Neural progenitor cell (in vitro differentiated cells): ENCODE data around the gene SNX32. TPM values are rescaled to one million over a fixed set of nuclear protein-coding genes. Genes with fewer than 3 reads are reported as not detected.
A peak's percentile ranks its signal among the peaks of the same experiment; 100 is the strongest.

Experiments used
- DNase-seq: peaks from one replicate; pipeline ENCODE4 v3.0.0-alpha.2; 2016; ENCODE audit warnings: low spot score
- H2AFZ ChIP-seq: fragments of 200-600 bp; sonication (generic); replicated peaks from 2 replicates; pipeline ENCODE4 v1.6.1; 2016; ENCODE audit warnings: antibody characterized with exemption
- H3F3A ChIP-seq: fragments of 200-600 bp; sonication (generic); 2 replicates; pipeline ENCODE4 v1.6.1; 2016; ENCODE audit warnings: antibody characterized with exemption, low read depth
- H3K27ac ChIP-seq: fragments of 200-600 bp; sonication (generic); 2 replicates; pipeline ENCODE4 v1.5.1; 2016; ENCODE audit warnings: mild to moderate bottlenecking
- H3K27me3 ChIP-seq: fragments of 200-600 bp; sonication (generic); 2 replicates; pipeline ENCODE4 v1.6.1; 2016; ENCODE audit warnings: mild to moderate bottlenecking, moderate library complexity
- H3K36me3 ChIP-seq: fragments of 200-600 bp; sonication (generic); 2 replicates; pipeline ENCODE4 v1.5.1; 2016
- H3K4me1 ChIP-seq: fragments of 200-600 bp; sonication (generic); 2 replicates; pipeline ENCODE4 v1.6.1; 2016; ENCODE audit warnings: mixed run types
- H3K4me2 ChIP-seq: fragments of 200-600 bp; sonication (generic); 2 replicates; pipeline ENCODE4 v1.6.1; 2016
- H3K4me3 ChIP-seq: fragments of 200-600 bp; sonication (generic); 2 replicates; pipeline ENCODE4 v1.5.1; 2016
- H3K79me2 ChIP-seq: fragments of 200-600 bp; sonication (generic); 2 replicates; pipeline ENCODE4 v1.6.1; 2016; ENCODE audit warnings: low read depth
- H3K9ac ChIP-seq: fragments of 200-600 bp; sonication (generic); 2 replicates; pipeline ENCODE4 v1.6.1; 2016
- H3K9me3 ChIP-seq: fragments of 200-600 bp; sonication (generic); 2 replicates; pipeline ENCODE4 v1.5.1; 2016; ENCODE audit warnings: low read depth
- H4K20me1 ChIP-seq: fragments of 200-600 bp; sonication (generic); 2 replicates; pipeline ENCODE4 v1.6.1; 2016; ENCODE audit warnings: low read depth
- H3K27ac Mint-ChIP-seq: 3 replicates; pipeline ENCODE4 v1.8.0; 2021; ENCODE audit warnings: mixed read lengths
- H3K27me3 Mint-ChIP-seq: 2 replicates; pipeline ENCODE4 v1.8.0; 2022; ENCODE audit warnings: low read depth, mild to moderate bottlenecking, inconsistent platforms, moderate library complexity, mixed read lengths; ENCODE audit not compliant: insufficient read depth
- H3K36me3 Mint-ChIP-seq: 3 replicates; pipeline ENCODE4 v1.8.0; 2021; ENCODE audit warnings: mixed read lengths
- H3K4me1 Mint-ChIP-seq: 3 replicates; pipeline ENCODE4 v1.8.0; 2021; ENCODE audit warnings: mixed read lengths
- H3K4me3 Mint-ChIP-seq: 3 replicates; pipeline ENCODE4 v1.8.0; 2021; ENCODE audit warnings: mild to moderate bottlenecking, moderate library complexity, mixed read lengths
- H3K9me3 Mint-ChIP-seq: 3 replicates; pipeline ENCODE4 v1.8.0; 2020; ENCODE audit warnings: mixed read lengths
- CTCF ChIP-seq: fragments of 200-600 bp; sonication (generic); IDR thresholded peaks from 2 replicates; pipeline ENCODE4 v1.5.1; 2017; ENCODE audit warnings: antibody characterized with exemption, mild to moderate bottlenecking
- EZH2 ChIP-seq: fragments of 200-600 bp; sonication (generic); IDR thresholded peaks from 2 replicates; pipeline ENCODE4 v1.6.1; 2017; ENCODE audit warnings: antibody characterized with exemption, mild to moderate bottlenecking, moderate library complexity
- EZH2phosphoT487 ChIP-seq: fragments of 200-600 bp; sonication (generic); IDR thresholded peaks from 2 replicates; pipeline ENCODE4 v1.6.1; 2017; ENCODE audit warnings: antibody characterized with exemption
- total RNA-seq: library from RNA; depleted of rRNA; stranded (reverse); fragments of >200 nt; gene quantifications from 2 replicates; pipeline ENCODE4 v1.2.3, GENCODE V29; 2015; ENCODE audit warnings: low replicate concordance

The SNX32 gene
- 1.4 and 3.0 TPM in 2 replicates for total RNA-seq

GRCh38 chr11:65833297-65834030 is at the start of gene SNX32:
Gene SNX32 (plus strand): TSS chr11:65833963. CDS start chr11:65834066, 103 bp downstream.
- Histone ChIP-seq H3K9me3 (no peaks in the 10 kb centered on the region), H3K79me2 (peaks cover 4% of the 10 kb centered on the region), H3K27ac (no peak within 1 kb of the TSS), H2AFZ (peak within 1 kb of the TSS; percentile 55), H4K20me1 (no peaks in the 10 kb centered on the region), H3K27me3 (peaks cover 18% of the 10 kb centered on the region), H3K4me3 (peak within 1 kb of the TSS; percentile 51), H3F3A (peaks cover 31% of the 10 kb centered on the region), H3K36me3 (no peaks in the 10 kb centered on the region), H3K9ac (no peak within 1 kb of the TSS), H3K4me2 (peak within 1 kb of the TSS; percentile 85), H3K4me1 (peaks cover 9% of the 10 kb centered on the region)
- Mint-ChIP-seq H3K27ac (peak within 1 kb of the TSS; percentile 65), H3K9me3 (peaks cover 2% of the 10 kb centered on the region), H3K4me1 (peaks cover 8% of the 10 kb centered on the region), H3K36me3 (no peaks in the 10 kb centered on the region), H3K4me3 (no peak within 1 kb of the TSS), H3K27me3 (peaks cover 13% of the 10 kb centered on the region)
- TF ChIP-seq EZH2phosphoT487 (no peak), EZH2 (peak; percentile 30)
- DNase-seq: peak; percentile 97

GRCh38 chr11:65785319-65786007 is 48.3 kb upstream of the SNX32 start:
- Histone ChIP-seq H3K79me2 (no peaks in the 10 kb centered on the region), H3K27me3 (peaks cover 95% of the 10 kb centered on the region), H2AFZ (no peak overlapping the region), H3K36me3 (no peaks in the 10 kb centered on the region), H3K4me1 (peaks cover 15% of the 10 kb centered on the region), H3K4me2 (no peak overlapping the region), H4K20me1 (peaks cover 10% of the 10 kb centered on the region), H3K9me3 (no peaks in the 10 kb centered on the region), H3F3A (peaks cover 19% of the 10 kb centered on the region), H3K4me3 (no peak overlapping the region), H3K27ac (no peak overlapping the region), H3K9ac (no peak overlapping the region)
- no peaks in the 10 kb centered on the region for H3K9me3 Mint-ChIP-seq
- no peak for TF ChIP-seq EZH2
- TF ChIP-seq CTCF: no peak
- TF ChIP-seq EZH2phosphoT487: no peak
- H3K27ac Mint-ChIP-seq: no peak overlapping the region
- peak overlapping the region; percentile 75 for H3K4me3 Mint-ChIP-seq
- H3K27me3 Mint-ChIP-seq: peaks cover 60% of the 10 kb centered on the region
- H3K36me3 Mint-ChIP-seq: no peaks in the 10 kb centered on the region
- no peak for DNase-seq
- H3K4me1 Mint-ChIP-seq: peaks cover 10% of the 10 kb centered on the region

- peaks cover 100% of the 10 kb centered on the region for H3K27me3 ChIP-seq
- TF ChIP-seq CTCF: no peak
- peak; percentile 97 for TF ChIP-seq EZH2phosphoT487
- TF ChIP-seq EZH2: peak; percentile 100
- peak overlapping the region; percentile 60 for H3K4me2 ChIP-seq
- Mint-ChIP-seq H3K4me3 (no peak overlapping the region), H3K4me1 (peaks cover 10% of the 10 kb centered on the region), H3K27ac (no peak overlapping the region), H3K36me3 (no peaks in the 10 kb centered on the region), H3K27me3 (peaks cover 61% of the 10 kb centered on the region), H3K9me3 (no peaks in the 10 kb centered on the region)
- peaks cover 19% of the 10 kb centered on the region for H3F3A ChIP-seq
- H3K9ac ChIP-seq: no peak overlapping the region
- peak; percentile 55 for DNase-seq
- no peaks in the 10 kb centered on the region for H3K9me3 ChIP-seq
- no peaks in the 10 kb centered on the region for H3K36me3 ChIP-seq
- peak overlapping the region; percentile 20 for H3K4me3 ChIP-seq
- H3K79me2 ChIP-seq: no peaks in the 10 kb centered on the region
- H2AFZ ChIP-seq: no peak overlapping the region
- H3K4me1 ChIP-seq: peaks cover 15% of the 10 kb centered on the region
- peaks cover 10% of the 10 kb centered on the region for H4K20me1 ChIP-seq
- H3K27ac ChIP-seq: no peak overlapping the region
Measured at GRCh38 chr11:65786008-65786785, 47.6 kb upstream of the SNX32 start.
